Measurements from ENCODE around the gene BCAS4.
"Not testable (repeated sequence)": the region's sequence is repeated elsewhere in the genome, so short reads cannot be mapped to it uniquely, and the experiment has no call there.

Gene BCAS4

GRCh38 chr20:50794846-50795634 is at the start of gene BCAS4:
TSS of gene BCAS4 (plus strand) at chr20:50795061. CDS start at chr20:50795084, 23 bp downstream.
- DNase-seq = peak; percentile 87 to 89

GRCh38 chr20:50745634-50746137 is 49.2 kb upstream of the BCAS4 start:
- no peak for DNase-seq

GRCh38 chr20:50746138-50746940 is 48.5 kb upstream of the BCAS4 start:
- no peak for DNase-seq

GRCh38 chr20:50747275-50747674 is 47.6 kb upstream of the BCAS4 start:
- DNase-seq = no peak

- no peak for DNase-seq
Measured at GRCh38 chr20:50750145-50750671, 44.7 kb upstream of the BCAS4 start.

GRCh38 chr20:50753152-50753551 is 41.7 kb upstream of the BCAS4 start:
- DNase-seq = no peak

- DNase-seq = no peak
Measured at GRCh38 chr20:50754420-50754819, 40.4 kb upstream of the BCAS4 start.

- DNase-seq = no peak
Measured at GRCh38 chr20:50756447-50756846, 38.4 kb upstream of the BCAS4 start.

- no peak for DNase-seq
Measured at GRCh38 chr20:50758469-50758868, 36.4 kb upstream of the BCAS4 start.

- no peak for DNase-seq
Measured at GRCh38 chr20:50758992-50759391, 35.9 kb upstream of the BCAS4 start.

- DNase-seq = no peak
Measured at GRCh38 chr20:50759678-50760077, 35.2 kb upstream of the BCAS4 start.

- no peak for DNase-seq
Measured at GRCh38 chr20:50762045-50762422, 32.8 kb upstream of the BCAS4 start.

- DNase-seq = no peak
Measured at GRCh38 chr20:50762435-50763220, 32.2 kb upstream of the BCAS4 start.

- not testable (repeated sequence) for DNase-seq
Measured at GRCh38 chr20:50763550-50764458, 31.1 kb upstream of the BCAS4 start.

GRCh38 chr20:50765251-50765650 is 29.6 kb upstream of the BCAS4 start:
- not testable (repeated sequence) for DNase-seq

- DNase-seq = no peak
Measured at GRCh38 chr20:50765674-50766073, 29.2 kb upstream of the BCAS4 start.

- not testable (repeated sequence) for DNase-seq
Measured at GRCh38 chr20:50766955-50767809, 27.7 kb upstream of the BCAS4 start.

- DNase-seq = not testable (repeated sequence)
Measured at GRCh38 chr20:50768991-50769390, 25.9 kb upstream of the BCAS4 start.

- not testable (repeated sequence) for DNase-seq
Measured at GRCh38 chr20:50769551-50770085, 25.2 kb upstream of the BCAS4 start.

GRCh38 chr20:50771419-50772080 is 23.3 kb upstream of the BCAS4 start:
- DNase-seq = not testable (repeated sequence)

Data from CD4-positive, alpha-beta T cell treated with Interleukin-4 for 1 hour (primary cell).